ENCODE results near the gene VWA3B.

- no peak for TF ChIP-seq CTCF (IDR thresholded peaks at IDR 0.05; ENCODE audit: insufficient read depth, low read depth, low read length)
- no peak for TF ChIP-seq EZH2 (IDR thresholded peaks at IDR 0.05; ENCODE audit: insufficient read depth, low read length)
Measured at GRCh38 chr2:98164256-98164655, 77.3 kb downstream of the VWA3B start.

All from astrocyte (in vitro differentiated cells and primary cell).